ENCODE data around the gene COL24A1. TPM values are rescaled to one million over a fixed set of nuclear protein-coding genes. Genes with fewer than 3 reads are reported as not detected.

COL24A1 gene
- total RNA-seq, 1 experiment from 2014 or later, result 0.30 TPM

GRCh38 chr1:85707267-85707989 lies 449.1 kb downstream of the COL24A1 start:
- no peak for DNase-seq (ENCODE audit: extremely low read depth, low read depth)

GRCh38 chr1:85705940-85706339 lies 450.6 kb downstream of the COL24A1 start:
- no peak for DNase-seq (ENCODE audit: extremely low read depth, low read depth)

- DNase-seq (ENCODE audit: extremely low read depth, low read depth), result no peak
Observed at GRCh38 chr1:85700422-85700821, 456.1 kb downstream of the COL24A1 start.

- DNase-seq (ENCODE audit: extremely low read depth, low read depth), result no peak
Observed at GRCh38 chr1:85697895-85698294, 458.7 kb downstream of the COL24A1 start.

- DNase-seq (ENCODE audit: extremely low read depth, low read depth), result peak; percentile 18
Observed at GRCh38 chr1:85692730-85693314, 463.8 kb downstream of the COL24A1 start.

- no peak for DNase-seq (ENCODE audit: extremely low read depth, low read depth)
Observed at GRCh38 chr1:85689775-85690404, 466.7 kb downstream of the COL24A1 start.

- DNase-seq (ENCODE audit: extremely low read depth, low read depth), result no peak
Observed at GRCh38 chr1:85683292-85684025, 473.1 kb downstream of the COL24A1 start.

GRCh38 chr1:85681087-85681486 lies 475.5 kb downstream of the COL24A1 start:
- DNase-seq (ENCODE audit: extremely low read depth, low read depth), result no peak

Small RNAs within 50 kb of the gene (small RNA-seq; reads per million reads assigned to genes)
- gene RNA5SP51, result 0 reads per million in 2 experiments

Other genes with a start within 250 kb of the COL24A1 start
- 4.1 and 6.7 TPM in 2 replicates for gene ODF2L, start 239.6 kb upstream of the COL24A1 start, total RNA-seq (2014; rRNA removed; shearing (Covaris generic))

Measured in NCI-H460 (cell line).